ENCODE results near the gene YTHDF1.

YTHDF1 gene

GRCh38 chr20:63247671-63248228 is 31.8 kb upstream of the YTHDF1 start:
- no peak for TF ChIP-seq ZNF8 (CRISPR knock-in tag; IDR thresholded peaks at IDR 0.05)
- no peak for TF ChIP-seq ZC3H10 (CRISPR knock-in tag; IDR thresholded peaks at IDR 0.05)
- no peak for TF ChIP-seq TOX (CRISPR knock-in tag; IDR thresholded peaks at IDR 0.05; ENCODE audit: borderline replicate concordance)
- TF ChIP-seq ZFP3 (CRISPR knock-in tag; IDR thresholded peaks at IDR 0.05): no peak
- TF ChIP-seq BACH2 (CRISPR knock-in tag; IDR thresholded peaks at IDR 0.05; ENCODE audit: borderline replicate concordance): no peak
- no peak for TF ChIP-seq SNAI2 (CRISPR knock-in tag; IDR thresholded peaks at IDR 0.05)
- no peak for TF ChIP-seq ZNF70 (CRISPR knock-in tag; IDR thresholded peaks at IDR 0.05)
- no peak for TF ChIP-seq ISL1 (CRISPR knock-in tag; IDR thresholded peaks at IDR 0.05)
- no peak for TF ChIP-seq GLIS3 (CRISPR knock-in tag; IDR thresholded peaks at IDR 0.05)
- no peak for TF ChIP-seq TCF4 (CRISPR knock-in tag; IDR thresholded peaks at IDR 0.05; ENCODE audit: borderline replicate concordance)
- TF ChIP-seq, protein P1, sequence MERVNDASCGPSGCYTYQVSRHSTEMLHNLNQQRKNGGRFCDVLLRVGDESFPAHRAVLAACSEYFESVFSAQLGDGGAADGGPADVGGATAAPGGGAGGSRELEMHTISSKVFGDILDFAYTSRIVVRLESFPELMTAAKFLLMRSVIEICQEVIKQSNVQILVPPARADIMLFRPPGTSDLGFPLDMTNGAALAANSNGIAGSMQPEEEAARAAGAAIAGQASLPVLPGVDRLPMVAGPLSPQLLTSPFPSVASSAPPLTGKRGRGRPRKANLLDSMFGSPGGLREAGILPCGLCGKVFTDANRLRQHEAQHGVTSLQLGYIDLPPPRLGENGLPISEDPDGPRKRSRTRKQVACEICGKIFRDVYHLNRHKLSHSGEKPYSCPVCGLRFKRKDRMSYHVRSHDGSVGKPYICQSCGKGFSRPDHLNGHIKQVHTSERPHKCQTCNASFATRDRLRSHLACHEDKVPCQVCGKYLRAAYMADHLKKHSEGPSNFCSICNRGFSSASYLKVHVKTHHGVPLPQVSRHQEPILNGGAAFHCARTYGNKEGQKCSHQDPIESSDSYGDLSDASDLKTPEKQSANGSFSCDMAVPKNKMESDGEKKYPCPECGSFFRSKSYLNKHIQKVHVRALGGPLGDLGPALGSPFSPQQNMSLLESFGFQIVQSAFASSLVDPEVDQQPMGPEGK (CRISPR knock-in tag; IDR thresholded peaks at IDR 0.05; ENCODE audit: borderline replicate concordance): no peak
- no peak for TF ChIP-seq ZFP30 (CRISPR knock-in tag; IDR thresholded peaks at IDR 0.05)
- no peak for TF ChIP-seq ZNF565 (CRISPR knock-in tag; conservative IDR thresholded peaks at IDR 0.05; ENCODE audit: low read depth)
- ATAC-seq: no peak

DNA sequence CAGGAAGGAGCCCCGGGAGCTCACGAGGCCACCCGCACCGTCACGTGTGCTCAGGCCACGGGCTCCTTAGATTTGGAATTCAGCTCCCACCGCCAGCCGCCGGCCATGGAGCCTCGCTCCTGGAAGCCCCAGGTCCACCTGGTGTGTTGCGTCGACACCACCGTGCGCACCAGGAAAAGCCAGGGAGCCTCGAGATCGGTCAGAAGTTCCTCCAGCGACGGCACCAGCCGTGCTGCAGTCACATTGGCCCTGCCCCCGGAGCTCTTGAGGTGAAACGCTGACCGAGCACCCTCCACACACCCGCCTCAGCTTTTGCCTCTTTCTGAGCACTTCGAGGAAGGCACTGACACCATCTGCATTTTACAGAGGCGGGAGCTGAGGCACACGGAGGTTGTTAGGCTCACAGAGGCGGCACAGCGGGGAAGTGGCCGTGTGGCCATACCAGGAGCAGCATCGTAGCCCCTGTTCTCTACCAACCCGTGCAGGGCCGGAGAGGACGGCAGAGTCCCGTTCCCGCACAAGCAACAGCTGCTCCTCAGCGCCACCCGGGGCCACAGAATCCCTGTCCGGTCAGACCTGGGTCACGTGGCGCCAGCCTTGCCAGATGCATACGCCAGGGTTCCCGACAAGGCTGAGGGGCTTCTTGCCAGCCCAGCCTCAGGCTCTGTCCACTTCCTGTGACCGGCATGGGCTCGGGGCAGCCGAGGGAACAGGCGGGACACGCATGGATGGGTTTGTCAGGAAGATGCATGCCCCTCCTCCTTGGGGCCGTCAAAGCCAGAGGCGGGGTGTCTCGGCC is 30.8 kb upstream of the YTHDF1 start:
- no peak for TF ChIP-seq ZNF70 (CRISPR knock-in tag; IDR thresholded peaks at IDR 0.05)
- TF ChIP-seq CREB5 (CRISPR knock-in tag; IDR thresholded peaks at IDR 0.05; ENCODE audit: low read depth): no peak
- no peak for TF ChIP-seq TOX (CRISPR knock-in tag; IDR thresholded peaks at IDR 0.05; ENCODE audit: borderline replicate concordance)
- no peak for TF ChIP-seq PPARA (CRISPR knock-in tag; IDR thresholded peaks at IDR 0.05; ENCODE audit: borderline replicate concordance)
- no peak for TF ChIP-seq CSRNP3 (CRISPR knock-in tag; IDR thresholded peaks at IDR 0.05)
- TF ChIP-seq, protein P2, sequence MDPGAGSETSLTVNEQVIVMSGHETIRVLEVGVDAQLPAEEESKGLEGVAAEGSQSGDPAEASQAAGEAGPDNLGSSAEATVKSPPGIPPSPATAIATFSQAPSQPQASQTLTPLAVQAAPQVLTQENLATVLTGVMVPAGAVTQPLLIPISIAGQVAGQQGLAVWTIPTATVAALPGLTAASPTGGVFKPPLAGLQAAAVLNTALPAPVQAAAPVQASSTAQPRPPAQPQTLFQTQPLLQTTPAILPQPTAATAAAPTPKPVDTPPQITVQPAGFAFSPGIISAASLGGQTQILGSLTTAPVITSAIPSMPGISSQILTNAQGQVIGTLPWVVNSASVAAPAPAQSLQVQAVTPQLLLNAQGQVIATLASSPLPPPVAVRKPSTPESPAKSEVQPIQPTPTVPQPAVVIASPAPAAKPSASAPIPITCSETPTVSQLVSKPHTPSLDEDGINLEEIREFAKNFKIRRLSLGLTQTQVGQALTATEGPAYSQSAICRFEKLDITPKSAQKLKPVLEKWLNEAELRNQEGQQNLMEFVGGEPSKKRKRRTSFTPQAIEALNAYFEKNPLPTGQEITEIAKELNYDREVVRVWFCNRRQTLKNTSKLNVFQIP (CRISPR knock-in tag; IDR thresholded peaks at IDR 0.05; ENCODE audit: borderline replicate concordance, low read depth): no peak
- TF ChIP-seq ISL1 (CRISPR knock-in tag; IDR thresholded peaks at IDR 0.05): no peak
- no peak for TF ChIP-seq BACH2 (CRISPR knock-in tag; IDR thresholded peaks at IDR 0.05; ENCODE audit: borderline replicate concordance)
- no peak for TF ChIP-seq ARNTL (CRISPR knock-in tag; IDR thresholded peaks at IDR 0.05; ENCODE audit: borderline replicate concordance, low read depth)
- TF ChIP-seq RARB (CRISPR knock-in tag; IDR thresholded peaks at IDR 0.05): no peak
- no peak for TF ChIP-seq ZNF8 (CRISPR knock-in tag; IDR thresholded peaks at IDR 0.05)
- TF ChIP-seq CSDC2 (CRISPR knock-in tag; IDR thresholded peaks at IDR 0.05): no peak
- TF ChIP-seq GLIS3 (CRISPR knock-in tag; IDR thresholded peaks at IDR 0.05): no peak
- TF ChIP-seq, protein P1 (CRISPR knock-in tag; IDR thresholded peaks at IDR 0.05; ENCODE audit: borderline replicate concordance): no peak
- no peak; the same call in 2 of the 3 replicates for ATAC-seq

DNA sequence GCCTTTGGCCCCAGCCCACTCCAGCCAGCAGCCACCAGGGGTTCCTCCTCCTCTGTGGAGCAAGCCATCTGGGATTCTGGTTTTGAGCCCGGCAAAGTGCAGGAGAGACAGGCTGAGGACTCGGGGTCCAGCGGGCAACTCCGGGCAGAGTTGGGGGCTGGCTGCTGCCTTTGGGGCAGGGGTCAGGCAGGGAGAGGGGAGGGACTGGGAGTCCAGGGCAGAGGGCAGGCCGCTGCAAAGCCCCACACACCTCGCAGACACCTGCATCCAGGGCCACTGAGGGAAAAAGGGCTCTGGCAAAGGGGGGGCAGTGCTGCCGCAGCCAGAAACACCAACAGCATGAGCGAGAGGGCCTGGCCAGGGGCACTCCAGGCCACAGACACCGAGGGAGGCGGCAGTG is 28.5 kb upstream of the YTHDF1 start:
- ATAC-seq: no peak
- no peak for TF ChIP-seq TOX (CRISPR knock-in tag; IDR thresholded peaks at IDR 0.05; ENCODE audit: borderline replicate concordance)
- TF ChIP-seq BACH2 (CRISPR knock-in tag; IDR thresholded peaks at IDR 0.05; ENCODE audit: borderline replicate concordance): no peak
- TF ChIP-seq ZNF8 (CRISPR knock-in tag; IDR thresholded peaks at IDR 0.05): no peak
- TF ChIP-seq OSR1 (CRISPR knock-in tag; IDR thresholded peaks at IDR 0.05): no peak
- TF ChIP-seq CSDC2 (CRISPR knock-in tag; IDR thresholded peaks at IDR 0.05): no peak
- no peak for TF ChIP-seq CREB5 (CRISPR knock-in tag; IDR thresholded peaks at IDR 0.05; ENCODE audit: low read depth)
- no peak for TF ChIP-seq CSRNP3 (CRISPR knock-in tag; IDR thresholded peaks at IDR 0.05)
- no peak for TF ChIP-seq RARB (CRISPR knock-in tag; IDR thresholded peaks at IDR 0.05)
- no peak for TF ChIP-seq ARNTL (CRISPR knock-in tag; IDR thresholded peaks at IDR 0.05; ENCODE audit: borderline replicate concordance, low read depth)
- TF ChIP-seq ZNF565 (CRISPR knock-in tag; conservative IDR thresholded peaks at IDR 0.05; ENCODE audit: low read depth): no peak
- no peak for TF ChIP-seq ZFP3 (CRISPR knock-in tag; IDR thresholded peaks at IDR 0.05)
- no peak for TF ChIP-seq ESRRG (CRISPR knock-in tag; IDR thresholded peaks at IDR 0.05)
- no peak for TF ChIP-seq ZC3H10 (CRISPR knock-in tag; IDR thresholded peaks at IDR 0.05)
